PFSK-1 (cell line): ENCODE results near the gene RAD51B.

Source experiments
- FOXP2 ChIP-seq: optimal IDR thresholded peaks from 2 replicates; pipeline ENCODE3; 2011; ENCODE audit warnings: borderline replicate concordance, control low read depth, inconsistent platforms; ENCODE audit not compliant: insufficient read depth; ENCODE audit errors: extremely low read length, extremely low read depth
- POLR2AphosphoS5 ChIP-seq: IDR thresholded peaks from 2 replicates; pipeline ENCODE4 v1.6.1; 2012; ENCODE audit warnings: low read depth, mild to moderate bottlenecking, control low read depth, low read length, moderate library complexity
- SIN3A ChIP-seq: IDR thresholded peaks from 2 replicates; pipeline ENCODE4 v1.6.1; 2012; ENCODE audit warnings: mild to moderate bottlenecking, low read length, moderate library complexity, borderline replicate concordance; ENCODE audit not compliant: insufficient read depth
- TAF1 ChIP-seq: IDR thresholded peaks from 2 replicates; pipeline ENCODE4 v1.6.1; 2012; ENCODE audit warnings: low read length, control low read depth, borderline replicate concordance; ENCODE audit not compliant: insufficient read depth
- TF ChIP-seq, protein P1 (sequence below), 2 experiments: IDR thresholded peaks; 2 replicates each; pipeline versions ENCODE4 v1.6.1 to v1.8.0; 2011 to 2012; ENCODE audit warnings: low read depth in 2 of 2, low read length in 2 of 2, control low read depth in 1 of 2, inconsistent platforms in 1 of 2, mild to moderate bottlenecking in 1 of 2, moderate library complexity in 1 of 2; ENCODE audit not compliant: insufficient read depth in 1 of 2

The RAD51B gene

GRCh38 chr14:68627050-68627867, 807.7 kb downstream of the RAD51B start:
- no peak for TF ChIP-seq FOXP2
- TF ChIP-seq SIN3A = no peak
- TF ChIP-seq, protein P1, sequence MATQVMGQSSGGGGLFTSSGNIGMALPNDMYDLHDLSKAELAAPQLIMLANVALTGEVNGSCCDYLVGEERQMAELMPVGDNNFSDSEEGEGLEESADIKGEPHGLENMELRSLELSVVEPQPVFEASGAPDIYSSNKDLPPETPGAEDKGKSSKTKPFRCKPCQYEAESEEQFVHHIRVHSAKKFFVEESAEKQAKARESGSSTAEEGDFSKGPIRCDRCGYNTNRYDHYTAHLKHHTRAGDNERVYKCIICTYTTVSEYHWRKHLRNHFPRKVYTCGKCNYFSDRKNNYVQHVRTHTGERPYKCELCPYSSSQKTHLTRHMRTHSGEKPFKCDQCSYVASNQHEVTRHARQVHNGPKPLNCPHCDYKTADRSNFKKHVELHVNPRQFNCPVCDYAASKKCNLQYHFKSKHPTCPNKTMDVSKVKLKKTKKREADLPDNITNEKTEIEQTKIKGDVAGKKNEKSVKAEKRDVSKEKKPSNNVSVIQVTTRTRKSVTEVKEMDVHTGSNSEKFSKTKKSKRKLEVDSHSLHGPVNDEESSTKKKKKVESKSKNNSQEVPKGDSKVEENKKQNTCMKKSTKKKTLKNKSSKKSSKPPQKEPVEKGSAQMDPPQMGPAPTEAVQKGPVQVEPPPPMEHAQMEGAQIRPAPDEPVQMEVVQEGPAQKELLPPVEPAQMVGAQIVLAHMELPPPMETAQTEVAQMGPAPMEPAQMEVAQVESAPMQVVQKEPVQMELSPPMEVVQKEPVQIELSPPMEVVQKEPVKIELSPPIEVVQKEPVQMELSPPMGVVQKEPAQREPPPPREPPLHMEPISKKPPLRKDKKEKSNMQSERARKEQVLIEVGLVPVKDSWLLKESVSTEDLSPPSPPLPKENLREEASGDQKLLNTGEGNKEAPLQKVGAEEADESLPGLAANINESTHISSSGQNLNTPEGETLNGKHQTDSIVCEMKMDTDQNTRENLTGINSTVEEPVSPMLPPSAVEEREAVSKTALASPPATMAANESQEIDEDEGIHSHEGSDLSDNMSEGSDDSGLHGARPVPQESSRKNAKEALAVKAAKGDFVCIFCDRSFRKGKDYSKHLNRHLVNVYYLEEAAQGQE (IDR thresholded peaks at IDR 0.05; ENCODE audit: insufficient read depth in 1 of 2, low read depth in 2 of 2, low read length in 2 of 2) = no peak
- TF ChIP-seq TAF1 = no peak
- TF ChIP-seq POLR2AphosphoS5 = no peak

DNA sequence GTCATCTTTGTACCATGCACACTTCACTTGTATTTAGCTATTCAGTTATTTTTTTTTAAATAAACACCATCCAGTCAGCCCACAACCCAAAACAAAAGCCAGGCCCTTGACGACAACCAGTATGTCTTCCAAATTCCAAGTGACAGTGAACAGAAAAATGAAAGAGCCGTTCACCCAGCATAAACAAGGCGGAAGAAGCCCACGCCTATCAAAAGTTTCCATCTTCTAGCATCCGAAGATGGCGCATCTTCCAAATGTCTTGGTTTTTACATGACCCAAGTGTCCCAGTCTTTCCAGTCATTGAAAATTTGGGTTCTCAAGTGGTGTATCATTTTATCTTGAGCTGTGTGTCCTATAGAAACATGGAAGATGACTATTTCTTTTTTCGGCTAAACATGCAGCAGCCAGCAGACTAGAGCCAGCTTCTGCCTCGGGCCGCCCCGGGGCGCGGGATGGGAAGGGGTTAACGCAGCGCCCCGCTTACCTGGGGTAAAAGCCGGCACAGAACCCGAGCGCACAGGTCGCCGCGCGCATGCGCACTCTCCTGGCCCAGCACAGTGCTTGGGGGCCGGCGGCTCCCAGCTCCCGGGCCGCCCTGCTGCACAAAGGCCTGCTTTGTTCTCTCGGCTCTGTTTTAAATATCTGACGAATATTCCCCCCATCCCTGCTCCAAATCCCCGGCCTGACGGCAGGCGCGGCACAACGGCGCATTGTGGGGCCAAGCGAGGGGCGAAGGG, 808.5 kb downstream of the RAD51B start:
- TF ChIP-seq SIN3A = no peak
- TF ChIP-seq TAF1 = no peak
- TF ChIP-seq POLR2AphosphoS5 = no peak
- no peak for TF ChIP-seq FOXP2
- TF ChIP-seq, protein P1 (IDR thresholded peaks at IDR 0.05; ENCODE audit: insufficient read depth in 1 of 2, low read depth in 2 of 2, low read length in 2 of 2) = no peak

DNA sequence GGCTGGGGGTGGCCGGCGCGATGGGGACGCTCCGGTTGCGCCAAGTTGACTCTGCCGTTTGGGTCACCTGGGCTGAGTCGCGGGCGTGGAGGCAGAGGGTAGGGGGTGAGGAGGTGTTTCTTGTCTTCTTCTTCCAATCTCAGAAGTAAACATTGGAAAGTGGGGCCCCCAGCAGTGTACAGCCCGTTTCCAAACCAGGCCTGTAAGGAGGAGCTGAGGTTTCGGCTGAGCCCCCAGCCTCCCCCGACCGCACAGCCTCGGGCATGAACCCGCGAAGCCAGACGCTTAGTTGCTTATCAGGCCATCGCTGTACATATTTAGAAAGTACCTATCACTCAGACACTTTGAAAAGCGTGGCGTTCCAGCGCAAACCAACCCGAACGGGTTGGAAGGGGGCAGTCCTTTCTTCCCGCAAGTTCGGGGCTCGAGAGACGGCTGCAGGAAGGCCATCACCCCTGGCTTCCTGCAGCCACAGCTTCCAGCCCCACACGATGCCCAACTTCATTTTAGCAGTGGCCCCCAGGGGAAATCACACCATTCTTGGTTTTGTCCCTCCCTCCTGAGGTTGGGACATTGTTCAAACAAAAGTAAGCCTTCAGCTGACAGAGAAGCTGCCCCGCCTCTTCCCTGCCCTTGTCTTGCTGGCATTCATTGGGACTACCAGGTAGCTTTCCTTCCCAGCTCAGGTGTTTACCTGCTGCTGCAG, 809.2 kb downstream of the RAD51B start:
- TF ChIP-seq TAF1 (no peak), FOXP2 (no peak), SIN3A (no peak), POLR2AphosphoS5 (no peak)
- TF ChIP-seq, protein P1 (IDR thresholded peaks at IDR 0.05; ENCODE audit: insufficient read depth in 1 of 2, low read depth in 2 of 2, low read length in 2 of 2) = no peak

- TF ChIP-seq TAF1 (no peak), SIN3A (no peak), POLR2AphosphoS5 (no peak), FOXP2 (no peak)
- TF ChIP-seq, protein P1 (IDR thresholded peaks at IDR 0.05; ENCODE audit: insufficient read depth in 1 of 2, low read depth in 2 of 2, low read length in 2 of 2) = no peak
These were observed 810.5 kb downstream of the RAD51B start for GRCh38 chr14:68630081-68630571.
